Nephron progenitor cell (in vitro differentiated cells): Measurements from ENCODE around the gene DNAJC7.
A peak's percentile ranks its signal among the peaks of the same experiment; 100 is the strongest.
"Not testable (repeated sequence)": the region's sequence is repeated elsewhere in the genome, so short reads cannot be mapped to it uniquely, and the experiment has no call there.

Experiments used
- DNase-seq: peaks from one replicate; pipeline ENCODE4 v3.0.0; 2021
- H3K27ac Mint-ChIP-seq: 2 replicates; pipeline ENCODE4 v1.8.0; 2021; ENCODE audit warnings: mild to moderate bottlenecking, moderate library complexity, mixed read lengths
- H3K27me3 Mint-ChIP-seq: 2 replicates; pipeline ENCODE4 v1.8.0; 2021; ENCODE audit warnings: mild to moderate bottlenecking, low read depth, mixed read lengths; ENCODE audit not compliant: poor library complexity
- H3K36me3 Mint-ChIP-seq: 2 replicates; pipeline ENCODE4 v1.8.0; 2021; ENCODE audit warnings: low read depth, mixed read lengths
- H3K4me1 Mint-ChIP-seq: 2 replicates; pipeline ENCODE4 v1.8.0; 2021; ENCODE audit warnings: mixed read lengths
- H3K4me3 Mint-ChIP-seq: 2 replicates; pipeline ENCODE4 v1.8.0; 2021; ENCODE audit warnings: mild to moderate bottlenecking, moderate library complexity, mixed read lengths
- H3K9me3 Mint-ChIP-seq: 2 replicates; pipeline ENCODE4 v1.8.0; 2021; ENCODE audit warnings: mild to moderate bottlenecking, moderate library complexity, mixed read lengths
- CTCF ChIP-seq: fragments of 200-600 bp; sonication (generic); IDR thresholded peaks from 2 replicates; pipeline ENCODE4 v1.5.0; 2021; ENCODE audit warnings: antibody characterized with exemption

The DNAJC7 gene

DNA sequence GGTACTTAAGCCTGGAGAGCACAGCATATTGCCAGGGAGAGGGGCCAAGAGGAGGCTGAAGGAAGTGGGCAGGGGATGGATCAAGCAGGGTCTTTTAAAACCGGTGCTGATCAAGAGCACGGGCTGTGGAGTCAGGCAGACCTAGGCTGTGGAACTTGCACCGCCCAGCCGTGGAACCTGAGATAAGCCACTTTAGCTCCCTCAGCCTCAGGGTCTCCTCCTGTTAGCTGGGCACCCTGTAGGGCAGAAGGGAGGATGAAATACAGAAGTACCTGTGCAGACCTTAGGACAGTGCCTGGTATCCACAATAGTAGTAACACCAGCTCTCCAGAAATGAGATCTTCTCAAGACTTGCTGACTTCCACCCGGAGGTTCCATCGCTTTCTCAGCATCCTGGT, 77.5 kb downstream of the DNAJC7 start:
- peaks cover 23% of the 10 kb centered on the region for H3K4me1 Mint-ChIP-seq
- DNase-seq: no peak
- H3K27me3 Mint-ChIP-seq: peaks cover 3% of the 10 kb centered on the region
- TF ChIP-seq CTCF: no peak
- peaks cover 4% of the 10 kb centered on the region for H3K36me3 Mint-ChIP-seq
- no peak overlapping the region for H3K27ac Mint-ChIP-seq
- no peaks in the 10 kb centered on the region for H3K9me3 Mint-ChIP-seq
- H3K4me3 Mint-ChIP-seq: no peak overlapping the region

DNA sequence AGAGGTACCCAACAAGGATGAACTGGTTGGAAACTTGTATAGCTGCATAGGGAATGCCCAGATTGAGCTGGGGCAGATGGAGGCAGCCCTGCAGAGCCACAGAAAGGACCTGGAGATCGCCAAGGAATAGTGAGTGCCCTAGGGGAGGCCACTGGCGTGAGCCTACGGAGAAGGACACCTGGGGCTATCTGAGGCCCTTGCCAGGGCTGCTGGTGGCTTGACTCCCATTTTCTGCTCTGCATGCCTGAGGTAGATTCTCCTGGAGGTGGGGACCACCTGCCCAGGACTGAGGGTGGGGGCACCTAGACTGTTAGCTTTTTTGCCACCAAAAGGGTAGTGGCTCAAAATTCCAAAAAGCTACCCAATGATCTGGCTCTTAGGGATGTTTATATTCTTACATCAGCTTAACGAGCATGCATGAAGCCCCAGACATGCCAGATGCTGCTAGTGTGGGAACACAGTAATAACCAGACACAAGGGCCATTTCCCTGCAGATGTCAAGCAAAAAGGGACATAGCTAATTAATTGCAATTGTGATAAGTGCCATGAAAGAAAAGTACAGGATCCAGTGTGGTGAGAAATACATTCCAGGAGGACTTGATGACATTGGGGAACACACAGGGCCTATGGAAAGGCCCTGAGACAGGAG, 78.1 kb downstream of the DNAJC7 start:
- no peak for TF ChIP-seq CTCF
- Mint-ChIP-seq H3K36me3 (peaks cover 4% of the 10 kb centered on the region), H3K27me3 (peaks cover 3% of the 10 kb centered on the region), H3K9me3 (no peaks in the 10 kb centered on the region), H3K4me1 (peaks cover 23% of the 10 kb centered on the region), H3K4me3 (no peak overlapping the region), H3K27ac (no peak overlapping the region)
- no peak for DNase-seq

GRCh38 chr17:41937970-41938954, 79.0 kb downstream of the DNAJC7 start:
- no peaks in the 10 kb centered on the region for H3K9me3 Mint-ChIP-seq
- peaks cover 2% of the 10 kb centered on the region for H3K27me3 Mint-ChIP-seq
- no peak for TF ChIP-seq CTCF
- peaks cover 23% of the 10 kb centered on the region for H3K4me1 Mint-ChIP-seq
- no peak overlapping the region for H3K4me3 Mint-ChIP-seq
- DNase-seq: no peak
- H3K27ac Mint-ChIP-seq: no peak overlapping the region
- peaks cover 4% of the 10 kb centered on the region for H3K36me3 Mint-ChIP-seq

DNA sequence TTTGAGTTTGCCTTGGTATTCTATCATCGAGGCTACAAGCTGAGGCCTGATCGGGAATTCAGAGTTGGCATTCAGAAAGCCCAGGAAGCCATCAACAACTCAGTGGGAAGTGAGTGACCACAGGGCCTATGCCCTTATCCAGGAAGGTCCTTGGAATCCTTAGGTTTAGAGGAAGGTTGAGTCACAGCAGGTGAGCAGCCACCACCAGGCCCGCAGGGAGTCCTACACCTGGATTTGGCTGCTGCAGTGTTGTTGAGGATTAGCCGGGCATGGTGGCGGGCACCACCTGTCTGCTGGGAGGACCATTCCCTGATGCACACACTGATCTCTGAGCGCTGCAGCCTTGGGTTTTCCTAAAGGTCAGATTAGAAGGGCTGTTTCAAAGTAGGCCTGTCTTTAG, 81.6 kb downstream of the DNAJC7 start:
- no peaks in the 10 kb centered on the region for H3K9me3 Mint-ChIP-seq
- H3K4me1 Mint-ChIP-seq: peaks cover 29% of the 10 kb centered on the region
- no peak for DNase-seq
- no peak overlapping the region for H3K27ac Mint-ChIP-seq
- peaks cover 4% of the 10 kb centered on the region for H3K27me3 Mint-ChIP-seq
- no peak for TF ChIP-seq CTCF
- no peak overlapping the region for H3K4me3 Mint-ChIP-seq
- H3K36me3 Mint-ChIP-seq: peaks cover 4% of the 10 kb centered on the region

DNA sequence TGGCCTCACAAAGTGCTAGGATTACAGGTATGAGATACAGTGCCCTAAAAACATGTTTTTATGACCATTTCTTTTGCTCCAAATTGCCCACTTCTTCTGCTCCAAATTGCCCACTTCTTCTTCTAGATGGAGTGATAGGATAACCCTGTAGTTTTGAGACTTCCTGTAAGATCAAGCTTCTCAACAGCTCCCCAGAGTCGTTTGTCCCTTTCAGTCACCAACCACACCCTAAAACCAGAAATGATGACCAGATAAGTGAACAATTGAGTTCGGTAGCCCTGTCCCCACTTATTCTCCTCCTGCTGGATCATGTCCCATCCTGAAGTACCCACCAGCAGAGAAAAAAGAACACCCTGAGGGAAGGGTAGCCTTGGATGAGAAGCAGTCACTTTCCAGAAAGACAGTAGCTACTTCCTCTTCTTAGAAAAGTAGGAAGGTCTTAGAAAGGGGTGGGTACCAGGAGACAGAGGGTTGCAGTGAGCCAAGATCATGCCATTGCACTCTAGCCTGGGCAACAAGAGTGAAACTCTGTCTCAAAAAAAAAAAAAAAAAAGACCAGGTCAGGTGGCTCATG, 84.3 kb downstream of the DNAJC7 start:
- no peak for TF ChIP-seq CTCF
- no peak overlapping the region for H3K27ac Mint-ChIP-seq
- H3K27me3 Mint-ChIP-seq: peaks cover 4% of the 10 kb centered on the region
- no peaks in the 10 kb centered on the region for H3K9me3 Mint-ChIP-seq
- peak overlapping the region; percentile 16 for H3K4me3 Mint-ChIP-seq
- DNase-seq: no peak
- peaks cover 33% of the 10 kb centered on the region for H3K4me1 Mint-ChIP-seq
- peaks cover 4% of the 10 kb centered on the region for H3K36me3 Mint-ChIP-seq

- Mint-ChIP-seq H3K4me3 (peak overlapping the region; percentile 94), H3K4me1 (peaks cover 33% of the 10 kb centered on the region)
- DNase-seq, H3K9me3 Mint-ChIP-seq, H3K36me3 Mint-ChIP-seq, H3K27me3 Mint-ChIP-seq, H3K27ac Mint-ChIP-seq: not testable (repeated sequence)
These were observed 85.5 kb downstream of the DNAJC7 start for GRCh38 chr17:41931715-41932114.

GRCh38 chr17:41930833-41931156, 86.4 kb downstream of the DNAJC7 start:
- Mint-ChIP-seq H3K27ac (peak overlapping the region; percentile 99), H3K4me1 (peaks cover 33% of the 10 kb centered on the region), H3K4me3 (peak overlapping the region; percentile 94)
- not testable (repeated sequence) for H3K36me3 Mint-ChIP-seq, DNase-seq, H3K27me3 Mint-ChIP-seq, H3K9me3 Mint-ChIP-seq
